ENCODE measurements around the gene SLC7A5.
"Not testable (repeated sequence)": the region's sequence is repeated elsewhere in the genome, so short reads cannot be mapped to it uniquely, and the experiment has no call there.

Gene SLC7A5

GRCh38 chr16:87869061-87869878, at the start of gene SLC7A5:
SLC7A5 (minus strand) TSS chr16:87869507; CDS start chr16:87869422, 85 bp downstream.
- peak in 53 of 58 donors; percentile 33 to 86 (median 63) for DNase-seq

GRCh38 chr16:87918338-87918737, 49.0 kb upstream of the SLC7A5 start:
- peak in 29 of 58 donors; percentile 9 to 76 (median 34) for DNase-seq

GRCh38 chr16:87917503-87917902, 48.2 kb upstream of the SLC7A5 start:
- no peak for DNase-seq

- no peak for DNase-seq
Measured at GRCh38 chr16:87914812-87915211, 45.5 kb upstream of the SLC7A5 start.

GRCh38 chr16:87914021-87914725, 44.9 kb upstream of the SLC7A5 start:
- DNase-seq = not testable (repeated sequence)

GRCh38 chr16:87912691-87913090, 43.4 kb upstream of the SLC7A5 start:
- not testable (repeated sequence) for DNase-seq

GRCh38 chr16:87911106-87911763, 41.9 kb upstream of the SLC7A5 start:
- peak in 22 of 58 donors; percentile 9 to 64 (median 34) for DNase-seq

- peak in 52 of 58 donors; percentile 15 to 89 (median 50) for DNase-seq
Measured at GRCh38 chr16:87909203-87909935, 40.1 kb upstream of the SLC7A5 start.

- not testable (repeated sequence) for DNase-seq
Measured at GRCh38 chr16:87908101-87908500, 38.8 kb upstream of the SLC7A5 start.

GRCh38 chr16:87905521-87905920, 36.2 kb upstream of the SLC7A5 start:
- DNase-seq = not testable (repeated sequence)

GRCh38 chr16:87904963-87905362, 35.7 kb upstream of the SLC7A5 start:
- DNase-seq = not testable (repeated sequence)

GRCh38 chr16:87900489-87900888, 31.2 kb upstream of the SLC7A5 start:
- not testable (repeated sequence) for DNase-seq

- no peak for DNase-seq
Measured at GRCh38 chr16:87897521-87898505, 28.5 kb upstream of the SLC7A5 start.

GRCh38 chr16:87896924-87897520, 27.7 kb upstream of the SLC7A5 start:
- DNase-seq = not testable (repeated sequence)

GRCh38 chr16:87896176-87896890, 27.0 kb upstream of the SLC7A5 start:
- DNase-seq = peak in 4 of 58 donors; percentile 16 to 66 (median 50)

GRCh38 chr16:87895641-87896141, 26.4 kb upstream of the SLC7A5 start:
- DNase-seq = peak in 46 of 58 donors; percentile 15 to 83 (median 45)

- peak in 5 of 58 donors; percentile 8 to 15 (median 9) for DNase-seq
Measured at GRCh38 chr16:87894005-87894404, 24.7 kb upstream of the SLC7A5 start.

- DNase-seq = no peak
Measured at GRCh38 chr16:87891764-87892163, 22.5 kb upstream of the SLC7A5 start.
